ENCODE measurements around the gene PRXL2A. TPM values are rescaled to one million over a fixed set of nuclear protein-coding genes. Genes with fewer than 3 reads are reported as not detected.

Gene PRXL2A
- polyA plus RNA-seq, 1 experiment = 1.0 TPM

DNA sequence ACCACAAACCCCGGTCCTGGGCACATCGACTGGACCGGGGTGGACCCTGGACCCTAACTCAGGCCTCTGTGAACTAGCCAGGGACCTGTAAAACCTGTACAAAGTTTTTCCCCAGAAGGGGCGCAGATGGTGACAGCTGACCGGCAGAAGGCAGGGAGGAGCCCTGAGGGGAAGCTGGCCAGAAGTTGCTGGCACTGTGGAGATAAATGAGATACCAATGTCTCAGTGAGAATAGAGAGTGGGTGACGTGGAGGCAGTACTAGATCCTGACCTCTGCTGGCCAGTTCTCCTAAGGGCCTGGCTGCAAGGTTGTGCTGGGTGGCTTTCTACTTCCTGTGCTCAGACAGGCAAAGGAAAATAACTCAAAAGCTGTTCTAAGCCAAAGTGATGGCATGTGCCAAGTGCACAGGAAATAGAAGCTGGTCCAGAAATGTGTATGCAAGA, 35.2 kb downstream of the PRXL2A start:
- TF ChIP-seq, protein P1, sequence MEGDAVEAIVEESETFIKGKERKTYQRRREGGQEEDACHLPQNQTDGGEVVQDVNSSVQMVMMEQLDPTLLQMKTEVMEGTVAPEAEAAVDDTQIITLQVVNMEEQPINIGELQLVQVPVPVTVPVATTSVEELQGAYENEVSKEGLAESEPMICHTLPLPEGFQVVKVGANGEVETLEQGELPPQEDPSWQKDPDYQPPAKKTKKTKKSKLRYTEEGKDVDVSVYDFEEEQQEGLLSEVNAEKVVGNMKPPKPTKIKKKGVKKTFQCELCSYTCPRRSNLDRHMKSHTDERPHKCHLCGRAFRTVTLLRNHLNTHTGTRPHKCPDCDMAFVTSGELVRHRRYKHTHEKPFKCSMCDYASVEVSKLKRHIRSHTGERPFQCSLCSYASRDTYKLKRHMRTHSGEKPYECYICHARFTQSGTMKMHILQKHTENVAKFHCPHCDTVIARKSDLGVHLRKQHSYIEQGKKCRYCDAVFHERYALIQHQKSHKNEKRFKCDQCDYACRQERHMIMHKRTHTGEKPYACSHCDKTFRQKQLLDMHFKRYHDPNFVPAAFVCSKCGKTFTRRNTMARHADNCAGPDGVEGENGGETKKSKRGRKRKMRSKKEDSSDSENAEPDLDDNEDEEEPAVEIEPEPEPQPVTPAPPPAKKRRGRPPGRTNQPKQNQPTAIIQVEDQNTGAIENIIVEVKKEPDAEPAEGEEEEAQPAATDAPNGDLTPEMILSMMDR (IDR thresholded peaks at IDR 0.05; ENCODE audit: insufficient read depth, low read depth, low read length) = peak; percentile 58
- DNase-seq (ENCODE audit: low read depth) = no peak
- no peaks in the 10 kb centered on the region for H3K36me3 ChIP-seq (ENCODE audit: control insufficient read depth, insufficient read depth, low read length)
- CTCF ChIA-PET = interaction anchor here (0.5 to 28.2 kb wide), 26 partner anchors 9 to 491 kb away, joined by 3 to 661 read pairs (median 6); partner anchors contain the start of gene TSPAN14
- no peak overlapping the region for H3K4me3 ChIP-seq (ENCODE audit: low read depth, low read length)
- H3K27me3 ChIP-seq (ENCODE audit: control insufficient read depth, insufficient read depth, low read length) = 0 out of 2 replicates have a peak, but pooled peaks cover 1% of the 10 kb centered on the region
- POLR2A ChIA-PET = no interaction called here

DNA sequence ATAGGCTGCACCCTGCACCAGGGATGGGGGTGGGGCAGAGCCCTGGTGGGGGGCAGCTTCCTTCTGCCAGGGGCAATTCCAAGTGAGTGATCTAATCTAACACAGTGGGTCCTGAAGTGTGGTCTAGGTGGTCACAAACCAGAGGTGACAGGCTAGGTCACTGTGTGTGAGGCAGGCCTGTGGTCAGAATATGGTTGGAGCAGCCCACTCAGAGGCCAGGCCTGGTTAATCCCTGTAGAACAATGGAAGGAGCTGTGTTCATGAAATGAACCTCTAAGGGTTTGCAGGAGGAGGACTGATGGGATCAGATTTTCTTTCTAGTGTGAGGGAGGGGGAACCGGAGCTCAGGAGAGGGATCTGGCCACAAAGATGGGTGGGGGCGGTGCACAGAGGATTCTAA, 35.8 kb downstream of the PRXL2A start:
- 0 out of 2 replicates have a peak, but pooled peaks cover 1% of the 10 kb centered on the region for H3K27me3 ChIP-seq (ENCODE audit: control insufficient read depth, insufficient read depth, low read length)
- no peaks in the 10 kb centered on the region for H3K36me3 ChIP-seq (ENCODE audit: control insufficient read depth, insufficient read depth, low read length)
- no peak overlapping the region for H3K4me3 ChIP-seq (ENCODE audit: low read depth, low read length)
- POLR2A ChIA-PET = no interaction called here
- DNase-seq (ENCODE audit: low read depth) = no peak
- TF ChIP-seq, protein P1 (IDR thresholded peaks at IDR 0.05; ENCODE audit: insufficient read depth, low read depth, low read length) = no peak
- CTCF ChIA-PET = interaction anchor here (0.6 to 28.2 kb wide), 34 partner anchors 9 to 490 kb away, joined by 3 to 661 read pairs (median 6); partner anchors contain the start of gene TSPAN14

DNA sequence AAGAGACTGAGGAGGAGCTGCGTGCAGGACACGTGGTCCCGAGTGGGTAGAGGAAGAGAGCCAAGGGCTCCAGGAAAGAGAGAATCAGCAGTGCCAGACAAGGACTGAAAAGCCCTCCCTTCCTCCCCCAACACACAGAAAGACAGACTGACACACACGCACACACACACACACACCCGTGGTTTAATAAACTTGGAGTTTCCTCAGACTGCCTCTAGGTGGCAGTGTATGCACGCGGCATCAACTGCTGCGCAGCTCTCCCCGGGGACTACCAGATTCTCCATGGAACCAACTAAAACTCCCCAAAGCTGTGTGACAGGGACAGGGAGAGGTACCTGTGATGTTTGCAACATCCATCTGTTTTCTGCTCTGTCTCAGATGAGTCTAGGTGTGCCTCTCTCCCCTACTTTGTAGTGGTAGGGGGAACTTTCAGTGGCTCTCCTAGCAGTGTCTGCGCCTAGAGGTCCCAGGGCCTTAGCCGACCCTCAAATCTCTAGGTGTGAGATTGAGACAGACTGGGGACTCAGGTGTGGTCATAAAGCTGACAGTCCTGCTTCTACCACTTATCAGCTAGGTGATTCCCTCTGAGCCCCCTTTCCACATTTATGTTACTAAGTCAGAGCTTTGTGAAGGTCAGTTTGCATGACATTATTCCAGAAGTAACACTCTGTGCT, 36.4 kb downstream of the PRXL2A start:
- 0 out of 2 replicates have a peak, but pooled peaks cover 1% of the 10 kb centered on the region for H3K27me3 ChIP-seq (ENCODE audit: control insufficient read depth, insufficient read depth, low read length)
- TF ChIP-seq, protein P1 (IDR thresholded peaks at IDR 0.05; ENCODE audit: insufficient read depth, low read depth, low read length) = peak; percentile 90
- DNase-seq (ENCODE audit: low read depth) = no peak
- CTCF ChIA-PET = interaction anchor here (0.7 to 28.2 kb wide), 33 partner anchors 8 to 480 kb away, joined by 3 to 661 read pairs (median 6); partner anchors contain the start of gene TSPAN14
- no peaks in the 10 kb centered on the region for H3K36me3 ChIP-seq (ENCODE audit: control insufficient read depth, insufficient read depth, low read length)
- POLR2A ChIA-PET = no interaction called here
- H3K4me3 ChIP-seq (ENCODE audit: low read depth, low read length) = no peak overlapping the region

DNA sequence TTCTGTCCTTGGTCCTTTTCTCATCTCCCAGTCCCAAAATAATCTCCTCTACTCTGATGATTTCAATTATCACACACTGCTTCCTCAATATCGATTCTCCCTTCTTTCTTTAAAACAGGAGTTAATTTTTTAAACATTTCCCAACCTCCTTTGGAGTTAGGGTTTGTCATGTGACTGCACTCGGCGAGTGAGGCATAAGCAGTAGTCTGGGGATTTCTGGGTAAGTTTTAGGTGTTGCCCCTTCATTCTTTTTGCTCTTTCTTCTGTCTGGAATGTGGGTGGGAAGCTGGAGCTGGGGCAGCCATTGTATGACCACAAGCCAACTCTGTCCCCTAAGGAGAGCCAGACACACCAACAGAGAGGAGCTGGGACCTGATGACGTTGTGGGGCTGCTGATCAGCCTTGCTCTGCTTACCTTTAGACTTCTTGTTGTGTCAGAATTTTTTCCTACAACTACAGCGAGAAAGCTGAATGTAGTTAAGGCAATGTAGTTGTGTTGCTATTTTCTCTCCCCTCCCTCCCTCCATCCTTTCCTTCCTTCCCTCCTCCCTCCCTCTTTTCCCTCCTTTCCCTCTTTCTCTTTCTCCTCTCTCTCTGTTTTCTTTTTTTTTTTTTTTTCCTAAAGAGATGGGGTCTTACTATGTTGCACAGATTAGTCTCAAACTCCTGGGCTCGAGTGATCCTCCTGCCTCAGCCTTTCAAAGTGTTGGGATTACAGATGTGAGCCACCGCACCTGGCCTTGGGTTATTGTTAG, 39.3 kb downstream of the PRXL2A start:
- TF ChIP-seq, protein P1 (IDR thresholded peaks at IDR 0.05; ENCODE audit: insufficient read depth, low read depth, low read length) = no peak
- ChIA-PET POLR2A (interaction anchor here (0.6 kb wide), 1 partner anchor 14 kb away, joined by 5 read pairs; no protein-coding TSS in a partner anchor), CTCF (interaction anchor here (0.7 to 28.2 kb wide), 2 partner anchors 9 to 58 kb away, joined by 3 to 661 read pairs; no protein-coding TSS in a partner anchor)

More for the DNA sequence above, 39.3 kb downstream of the PRXL2A start:
- Histone ChIP-seq H3K4me3 (ENCODE audit: low read depth, low read length) (no peak overlapping the region), H3K36me3 (ENCODE audit: control insufficient read depth, insufficient read depth, low read length) (no peaks in the 10 kb centered on the region), H3K27me3 (ENCODE audit: control insufficient read depth, insufficient read depth, low read length) (0 out of 2 replicates have a peak, but pooled peaks cover 1% of the 10 kb centered on the region)
- DNase-seq (ENCODE audit: low read depth) = no peak

Measured in BJ (cell line).